C4-2B (cell line): ENCODE measurements around the gene PPM1F.

Experiments used
- CTCF ChIP-seq: fragments of 450-650 bp; conservative IDR thresholded peaks from 2 replicates; pipeline ENCODE4 v1.5.1; 2017; ENCODE audit warnings: mild to moderate bottlenecking
- ZFX ChIP-seq: fragments of 450-650 bp; IDR thresholded peaks from 2 replicates; pipeline ENCODE4 v1.6.1; 2017

- TF ChIP-seq CTCF = no peak
- no peak for TF ChIP-seq ZFX
Measured at GRCh38 chr22:21941921-21942320, 10.7 kb downstream of the PPM1F start.
